GM12891 (cell line): ENCODE data around the gene MRPL9.

Experiments
- POLR2A ChIP-seq: IDR thresholded peaks from 2 replicates; pipeline ENCODE4 v1.6.1; 2011; ENCODE audit warnings: low read depth, low read length, control low read depth
- POLR2AphosphoS5 ChIP-seq: IDR thresholded peaks from 2 replicates; pipeline ENCODE4 v1.6.1; 2011; ENCODE audit warnings: low read depth, low read length, control low read depth
- POU2F2 ChIP-seq: IDR thresholded peaks from 2 replicates; pipeline ENCODE4 v1.6.1; 2011; ENCODE audit warnings: low read depth, mild to moderate bottlenecking, control low read depth, low read length, moderate library complexity
- SPI1 ChIP-seq: IDR thresholded peaks from 2 replicates; pipeline ENCODE4 v1.6.1; 2011; ENCODE audit warnings: low read depth, low read length, control low read depth
- TAF1 ChIP-seq: IDR thresholded peaks from 2 replicates; pipeline ENCODE4 v1.6.1; 2011; ENCODE audit warnings: low read depth, low read length, control low read depth

GRCh38 chr1:151713874-151714273 lies 49.4 kb downstream of the MRPL9 start:
- TF ChIP-seq POLR2A: no peak
- no peak for TF ChIP-seq POLR2AphosphoS5
- TF ChIP-seq TAF1: no peak
- TF ChIP-seq SPI1: no peak
- TF ChIP-seq POU2F2: no peak
